ENCODE data around the gene RANBP10.

Gene RANBP10

DNA sequence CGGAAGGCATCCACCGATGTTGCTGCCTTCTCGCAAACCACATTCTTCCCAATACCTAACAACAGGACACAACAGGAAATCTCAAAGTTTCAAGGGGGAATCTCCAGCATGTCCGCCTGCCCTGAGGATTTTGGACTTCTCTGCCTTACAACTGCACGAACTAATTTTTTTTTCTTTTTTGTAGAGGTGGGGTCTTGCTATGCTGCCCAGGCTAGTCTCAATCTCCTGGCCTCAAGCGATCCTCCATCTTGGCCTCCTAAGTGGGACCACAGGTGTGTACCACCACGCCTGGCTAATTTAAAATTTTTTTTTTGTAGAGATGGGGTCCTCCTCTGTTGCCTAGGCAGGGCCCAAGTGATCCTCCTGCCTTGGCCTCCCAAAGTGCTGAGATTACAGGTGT is 130.4 kb downstream of the RANBP10 start:
- Histone ChIP-seq H3K4me3 (ENCODE audit: low read depth in 1 of 5, low read length in 5 of 5) (no peak overlapping the region), H3K36me3 (ENCODE audit: control insufficient read depth in 5 of 5, insufficient read depth in 5 of 5, low read length in 5 of 5) (peaks cover 0 to 14% (median 4%) of the 10 kb centered on the region in 5 donors), H3K4me1 (ENCODE audit: control insufficient read depth in 5 of 5, insufficient read depth in 5 of 5, low read length in 5 of 5) (peaks cover 18 to 56% (median 53%) of the 10 kb centered on the region in 5 donors), H3K27me3 (ENCODE audit: control insufficient read depth in 5 of 5, insufficient read depth in 4 of 5, low read length in 5 of 5) (no peaks in the 10 kb centered on the region), H3K27ac (ENCODE audit: low read depth, low read length) (peak overlapping the region; percentile 30), H3K9ac (ENCODE audit: low read length in 5 of 5) (no peak overlapping the region), H3K9me3 (ENCODE audit: control insufficient read depth in 5 of 5, low read length in 5 of 5) (no peaks in the 10 kb centered on the region)

DNA sequence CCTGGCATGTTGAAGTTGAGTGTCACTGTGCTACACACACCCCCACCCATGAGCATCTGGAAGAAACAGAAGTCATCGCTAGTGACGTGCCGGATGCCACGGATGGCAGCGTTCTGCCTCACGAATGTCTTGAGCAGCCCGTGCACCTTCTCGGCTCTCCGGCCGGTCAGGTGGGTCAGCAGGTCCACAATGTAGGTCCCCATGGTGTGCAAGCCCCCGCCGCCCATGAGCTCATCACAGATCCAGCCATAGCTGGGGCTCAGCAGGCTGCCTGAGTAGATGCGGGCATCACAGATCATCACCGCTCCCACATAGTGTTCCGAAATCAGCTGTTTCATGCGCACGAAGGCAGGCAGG is 130.8 kb downstream of the RANBP10 start:
- Histone ChIP-seq H3K9ac (ENCODE audit: low read length in 5 of 5) (no peak overlapping the region), H3K4me1 (ENCODE audit: control insufficient read depth in 5 of 5, insufficient read depth in 5 of 5, low read length in 5 of 5) (peaks cover 18 to 56% (median 53%) of the 10 kb centered on the region in 5 donors), H3K27ac (ENCODE audit: low read depth, low read length) (no peak overlapping the region), H3K9me3 (ENCODE audit: control insufficient read depth in 5 of 5, low read length in 5 of 5) (no peaks in the 10 kb centered on the region), H3K4me3 (ENCODE audit: low read depth in 1 of 5, low read length in 5 of 5) (no peak overlapping the region), H3K27me3 (ENCODE audit: control insufficient read depth in 5 of 5, insufficient read depth in 4 of 5, low read length in 5 of 5) (no peaks in the 10 kb centered on the region), H3K36me3 (ENCODE audit: control insufficient read depth in 5 of 5, insufficient read depth in 5 of 5, low read length in 5 of 5) (peaks cover 0 to 13% (median 4%) of the 10 kb centered on the region in 5 donors)

DNA sequence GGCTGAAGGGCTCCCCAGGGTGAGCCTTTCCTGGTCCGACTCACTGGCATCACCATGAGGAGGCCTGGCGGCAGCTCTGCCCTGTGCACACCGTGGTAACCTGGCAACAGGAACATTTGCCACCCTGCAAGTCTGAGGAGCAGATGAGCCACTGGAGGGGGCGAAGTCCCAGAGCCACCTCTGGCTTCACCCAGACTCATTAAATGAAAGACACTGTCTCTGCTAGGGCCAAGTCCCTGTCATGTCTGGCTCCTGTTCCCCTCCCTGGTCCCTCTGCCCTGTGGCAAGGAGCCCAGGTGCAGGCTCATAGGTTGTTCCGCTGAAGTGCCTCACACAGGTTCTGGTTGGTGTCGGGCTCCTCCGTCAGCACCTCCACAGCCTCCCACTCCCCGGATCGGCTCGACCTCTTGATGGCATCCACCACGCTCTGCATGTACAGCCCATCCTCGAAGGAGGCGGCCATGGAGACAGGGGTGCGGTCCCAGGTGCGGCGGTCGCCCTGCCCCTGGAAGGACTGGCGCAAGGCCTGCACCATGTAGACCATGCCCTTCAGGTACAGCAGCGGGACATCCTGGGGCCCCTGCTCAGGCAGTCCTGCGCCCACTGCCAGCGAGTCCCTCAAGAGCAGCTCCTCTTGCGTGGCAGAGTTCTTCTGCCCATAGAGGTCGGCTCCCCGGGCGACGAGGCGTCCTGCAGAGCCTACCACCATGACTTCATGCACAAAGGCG is 131.3 kb downstream of the RANBP10 start:
- Histone ChIP-seq H3K27ac (ENCODE audit: low read depth, low read length) (peak overlapping the region; percentile 95), H3K9ac (ENCODE audit: low read length in 5 of 5) (peak overlapping the region in 4 of 5 donors; percentile 8 to 75 (median 64)), H3K27me3 (ENCODE audit: control insufficient read depth in 5 of 5, insufficient read depth in 4 of 5, low read length in 5 of 5) (no peaks in the 10 kb centered on the region), H3K9me3 (ENCODE audit: control insufficient read depth in 5 of 5, low read length in 5 of 5) (no peaks in the 10 kb centered on the region), H3K36me3 (ENCODE audit: control insufficient read depth in 5 of 5, insufficient read depth in 5 of 5, low read length in 5 of 5) (peaks cover 0 to 8% (median 4%) of the 10 kb centered on the region in 5 donors), H3K4me3 (ENCODE audit: low read depth in 1 of 5, low read length in 5 of 5) (peak overlapping the region in 1 of 5 donors; percentile 26), H3K4me1 (ENCODE audit: control insufficient read depth in 5 of 5, insufficient read depth in 5 of 5, low read length in 5 of 5) (peaks cover 18 to 56% (median 53%) of the 10 kb centered on the region in 5 donors)

DNA sequence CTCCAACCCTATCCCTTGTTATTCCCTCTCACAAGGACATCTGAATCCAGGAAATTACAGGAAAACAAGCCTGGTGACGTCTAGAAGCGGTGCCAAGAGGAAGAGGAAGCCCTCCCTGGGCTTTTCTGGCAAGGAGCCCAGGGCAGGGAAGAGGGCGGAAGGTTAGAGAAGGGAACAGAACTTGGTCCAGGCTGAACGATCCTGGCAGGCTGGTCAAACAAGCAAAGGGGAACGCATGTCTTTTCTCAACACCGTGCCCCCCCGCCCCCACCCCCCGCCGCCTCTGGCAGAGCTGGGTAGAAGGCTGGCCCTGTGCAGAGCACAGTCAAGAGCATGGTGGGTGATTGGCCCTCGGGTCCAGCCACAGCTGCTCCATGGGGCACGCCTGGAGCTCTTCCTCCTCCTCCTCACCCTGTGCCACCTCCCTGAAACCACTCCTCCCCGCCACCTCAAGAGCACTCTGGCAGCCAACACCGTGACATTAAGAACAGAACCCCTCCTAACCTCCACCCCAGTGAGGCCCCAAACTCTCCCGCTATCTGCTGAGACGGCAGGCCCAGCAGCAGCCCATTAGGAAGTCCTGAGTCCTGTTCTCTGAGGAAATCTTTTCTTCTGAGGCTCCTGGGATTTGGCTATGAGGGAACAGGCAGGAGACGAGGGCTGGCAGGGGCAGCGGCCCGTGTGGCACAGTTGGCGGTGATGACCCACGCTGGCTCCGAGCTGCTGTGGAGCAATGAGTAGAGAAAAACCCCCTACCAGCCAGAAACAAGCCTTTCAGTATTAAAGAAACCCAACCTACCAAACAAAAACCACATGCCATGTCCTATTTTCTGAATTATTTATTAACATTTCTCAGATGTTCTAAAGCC is 132.4 kb downstream of the RANBP10 start:
- Histone ChIP-seq H3K4me3 (ENCODE audit: low read depth in 1 of 5, low read length in 5 of 5) (peak overlapping the region in 1 of 5 donors; percentile 26), H3K9me3 (ENCODE audit: control insufficient read depth in 5 of 5, low read length in 5 of 5) (no peaks in the 10 kb centered on the region), H3K36me3 (ENCODE audit: control insufficient read depth in 5 of 5, insufficient read depth in 5 of 5, low read length in 5 of 5) (peaks cover 0 to 8% (median 4%) of the 10 kb centered on the region in 5 donors), H3K9ac (ENCODE audit: low read length in 5 of 5) (peak overlapping the region; percentile 8 to 82 (median 65)), H3K4me1 (ENCODE audit: control insufficient read depth in 5 of 5, insufficient read depth in 5 of 5, low read length in 5 of 5) (peaks cover 18 to 59% (median 53%) of the 10 kb centered on the region in 5 donors), H3K27ac (ENCODE audit: low read depth, low read length) (peak overlapping the region; percentile 95), H3K27me3 (ENCODE audit: control insufficient read depth in 5 of 5, insufficient read depth in 4 of 5, low read length in 5 of 5) (no peaks in the 10 kb centered on the region)

All from subcutaneous abdominal adipose tissue (tissue), 5 donors.